GM18526 (cell line): ENCODE data around the gene NPEPL1.

Experiments
- POLR2A ChIP-seq: IDR thresholded peaks from 3 replicates; pipeline ENCODE4 v1.6.1; 2011; ENCODE audit not compliant: insufficient read length; ENCODE audit errors: extremely low read depth

Gene NPEPL1

DNA sequence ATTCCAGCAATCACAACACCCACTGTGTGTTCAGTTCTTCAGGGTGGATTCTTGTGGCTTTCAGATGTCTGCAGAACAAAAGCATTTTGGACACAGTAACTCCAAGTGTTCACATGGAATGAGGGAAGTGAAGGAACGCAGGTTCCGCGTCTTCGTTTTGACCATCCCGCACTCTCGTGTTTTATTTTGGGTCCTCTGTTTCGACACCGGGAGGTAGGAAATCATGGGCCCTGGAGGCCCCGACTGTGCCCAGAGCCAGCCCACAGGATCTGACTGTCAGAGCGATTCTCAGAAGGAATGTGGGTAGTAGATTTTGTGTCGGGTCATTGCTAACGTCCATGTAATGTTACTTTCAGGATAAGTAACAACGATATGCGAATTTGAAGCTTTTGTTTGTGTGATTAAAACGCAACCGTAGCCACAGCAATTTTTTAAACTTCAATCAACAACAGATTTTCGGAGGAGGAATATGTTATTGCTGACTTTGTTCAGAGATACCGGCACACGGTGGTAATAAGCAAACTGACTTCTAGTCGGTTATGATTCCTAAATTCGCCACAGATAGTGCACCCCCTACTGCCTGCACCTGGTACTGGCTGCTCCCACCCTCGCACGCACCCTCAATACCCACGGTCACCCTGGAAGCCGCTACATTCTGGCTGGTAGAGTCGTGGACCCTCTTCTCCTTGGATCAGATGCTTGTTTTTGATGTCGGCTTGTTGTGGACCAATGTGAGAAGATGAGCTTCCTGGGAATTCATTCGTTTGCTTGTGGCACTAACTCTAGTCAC, 10.5 kb downstream of the NPEPL1 start:
- no peak for TF ChIP-seq POLR2A

DNA sequence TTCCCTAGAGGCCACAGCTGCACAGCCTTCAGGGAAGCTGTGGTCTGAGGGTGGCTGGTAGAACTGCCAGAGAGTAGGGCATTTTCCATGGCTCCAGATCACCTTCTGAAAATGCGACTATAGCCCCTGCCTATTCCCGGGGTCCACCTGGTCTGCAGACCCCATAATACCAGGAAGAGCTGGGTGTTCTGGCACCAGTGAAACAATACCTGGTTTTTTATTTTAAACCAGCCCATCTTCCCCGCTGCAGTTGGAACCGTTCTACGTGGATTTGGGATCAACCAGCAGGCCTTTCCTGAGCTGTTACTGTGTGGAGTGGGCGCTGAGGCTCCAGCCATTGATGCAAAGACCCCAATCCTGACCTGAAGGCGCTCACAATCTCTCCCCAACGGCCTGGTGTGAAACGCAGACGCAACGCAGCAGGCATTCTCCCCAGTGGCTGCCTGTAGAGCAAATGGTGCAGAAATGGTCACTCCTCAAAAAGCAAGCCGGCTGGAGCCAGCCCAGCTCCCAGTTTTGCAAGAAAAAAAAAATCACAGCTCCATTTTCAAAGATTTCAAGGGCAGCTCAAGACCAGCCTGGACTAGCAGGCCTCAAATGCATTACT, 11.3 kb downstream of the NPEPL1 start:
- TF ChIP-seq POLR2A = no peak

DNA sequence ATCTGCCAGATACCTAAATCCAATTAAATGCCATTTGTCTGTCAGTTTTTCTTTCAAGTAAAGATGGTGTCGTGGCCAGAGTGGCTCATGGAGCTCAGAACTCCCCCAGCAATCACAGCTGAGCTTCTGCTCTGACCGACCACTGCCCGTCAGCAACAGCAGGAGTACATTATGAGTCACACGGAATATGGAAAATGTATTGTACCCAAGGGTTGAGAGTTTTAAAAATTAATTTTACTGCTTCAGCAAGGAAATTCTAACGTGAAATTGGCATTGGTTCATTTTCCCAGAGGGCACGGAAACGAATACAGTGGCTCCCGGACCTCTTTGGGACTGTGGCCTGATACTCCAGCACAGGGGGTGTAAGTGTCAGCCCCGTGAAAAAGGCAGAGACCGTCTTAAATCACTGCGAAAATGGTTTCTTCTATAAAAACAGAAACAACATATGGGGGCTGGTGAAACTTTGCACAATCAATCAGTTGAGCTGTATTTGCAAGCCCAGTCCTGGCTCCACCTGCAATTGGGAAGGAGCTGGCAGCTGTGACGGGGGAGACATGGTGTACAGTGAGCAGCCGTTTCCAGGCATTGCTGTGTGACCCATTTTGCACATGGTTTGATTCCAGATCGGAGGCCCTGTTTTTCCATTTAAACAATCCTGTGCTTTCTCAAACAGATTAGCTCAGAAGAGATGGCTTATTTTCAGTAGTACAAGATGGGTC, 12.8 kb downstream of the NPEPL1 start:
- no peak for TF ChIP-seq POLR2A

DNA sequence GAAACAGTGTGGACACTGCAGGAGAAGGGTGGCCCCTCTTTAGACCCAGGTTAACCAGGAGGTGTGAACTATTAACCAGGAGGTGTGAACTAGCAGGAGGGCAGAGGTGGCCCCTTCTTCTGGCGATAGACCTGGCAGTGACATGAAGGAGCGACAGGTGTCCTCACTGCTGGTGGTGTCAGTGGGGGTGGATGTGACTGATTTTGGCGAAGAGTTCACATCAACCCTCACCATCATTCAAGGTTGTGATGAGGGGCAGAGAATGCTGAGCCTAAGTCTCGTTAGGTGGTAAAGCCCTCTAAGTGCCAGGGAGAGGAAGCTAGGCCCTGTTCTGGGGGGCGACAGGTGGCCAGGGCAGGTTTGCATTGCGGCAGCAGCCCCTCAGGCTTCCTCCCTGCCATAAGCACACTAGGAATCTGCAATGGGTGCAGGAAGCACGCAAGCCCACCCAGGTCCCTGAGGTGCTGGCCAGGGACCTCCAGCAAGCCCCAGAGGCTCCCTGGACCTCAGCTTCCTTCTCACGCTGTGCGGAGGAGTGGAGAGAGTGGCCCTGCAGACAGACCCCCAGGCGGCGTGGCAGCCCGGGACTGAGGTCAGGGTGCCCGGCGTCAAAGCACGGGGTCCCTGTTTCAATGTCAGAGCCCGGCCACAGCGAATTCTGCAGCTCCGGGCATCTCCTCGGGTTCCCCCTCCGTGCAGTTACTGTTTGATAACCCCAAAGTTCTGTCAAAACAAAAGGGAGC, 13.7 kb downstream of the NPEPL1 start:
- no peak for TF ChIP-seq POLR2A

DNA sequence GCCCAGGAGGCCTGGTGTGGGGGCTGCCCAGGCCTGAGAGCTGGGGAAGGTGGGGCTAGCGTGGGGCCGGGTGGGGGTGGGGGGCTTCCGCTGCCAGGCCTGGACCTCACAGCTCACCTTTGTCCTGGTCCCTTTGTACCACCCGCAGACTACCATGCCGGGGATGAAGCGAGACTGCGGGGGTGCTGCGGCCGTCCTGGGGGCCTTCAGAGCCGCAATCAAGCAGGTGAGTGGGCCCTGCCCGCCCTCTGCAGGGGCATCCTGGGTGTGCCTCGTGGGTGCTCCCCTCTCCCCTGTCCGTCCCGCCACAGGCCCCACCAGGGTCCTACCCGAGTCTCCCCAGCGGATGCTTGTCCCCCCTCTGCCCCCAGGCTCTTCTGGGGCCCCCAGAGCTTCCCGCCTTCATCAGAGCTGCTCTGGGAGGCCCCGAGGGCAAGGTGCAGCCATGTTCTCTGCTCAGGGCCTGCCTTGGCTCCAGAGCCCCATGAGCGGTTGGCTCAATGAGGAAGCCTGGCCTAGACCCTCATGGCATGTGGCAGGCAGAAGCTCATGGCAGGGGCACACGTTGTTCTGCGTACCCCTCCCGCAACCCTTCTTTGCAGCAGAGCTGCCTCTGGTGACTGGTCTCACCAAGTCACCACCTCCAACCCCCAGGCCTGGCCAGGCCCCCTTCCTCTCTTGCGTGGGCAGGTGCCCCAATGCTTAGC, 14.5 kb downstream of the NPEPL1 start:
- TF ChIP-seq POLR2A = no peak

DNA sequence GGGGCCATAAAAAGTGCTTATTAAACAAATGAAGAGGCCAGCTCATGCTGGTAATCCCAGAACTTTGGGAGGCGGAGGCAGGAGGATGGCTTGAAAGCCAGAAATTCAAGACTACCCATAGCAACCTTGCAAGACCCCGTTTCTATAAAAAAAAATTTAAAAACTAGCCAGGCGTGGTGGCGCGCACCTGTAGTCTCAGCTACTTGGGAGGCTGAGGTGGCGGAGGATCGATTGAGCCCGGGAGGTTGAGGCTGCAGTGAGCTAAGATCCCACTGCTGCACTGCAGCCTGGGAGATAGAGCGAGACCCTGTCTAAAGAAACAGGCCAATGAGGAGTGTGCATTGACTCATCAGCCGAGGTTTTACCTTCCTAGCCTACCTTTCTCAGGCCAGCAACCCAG, 15.2 kb downstream of the NPEPL1 start:
- no peak for TF ChIP-seq POLR2A

DNA sequence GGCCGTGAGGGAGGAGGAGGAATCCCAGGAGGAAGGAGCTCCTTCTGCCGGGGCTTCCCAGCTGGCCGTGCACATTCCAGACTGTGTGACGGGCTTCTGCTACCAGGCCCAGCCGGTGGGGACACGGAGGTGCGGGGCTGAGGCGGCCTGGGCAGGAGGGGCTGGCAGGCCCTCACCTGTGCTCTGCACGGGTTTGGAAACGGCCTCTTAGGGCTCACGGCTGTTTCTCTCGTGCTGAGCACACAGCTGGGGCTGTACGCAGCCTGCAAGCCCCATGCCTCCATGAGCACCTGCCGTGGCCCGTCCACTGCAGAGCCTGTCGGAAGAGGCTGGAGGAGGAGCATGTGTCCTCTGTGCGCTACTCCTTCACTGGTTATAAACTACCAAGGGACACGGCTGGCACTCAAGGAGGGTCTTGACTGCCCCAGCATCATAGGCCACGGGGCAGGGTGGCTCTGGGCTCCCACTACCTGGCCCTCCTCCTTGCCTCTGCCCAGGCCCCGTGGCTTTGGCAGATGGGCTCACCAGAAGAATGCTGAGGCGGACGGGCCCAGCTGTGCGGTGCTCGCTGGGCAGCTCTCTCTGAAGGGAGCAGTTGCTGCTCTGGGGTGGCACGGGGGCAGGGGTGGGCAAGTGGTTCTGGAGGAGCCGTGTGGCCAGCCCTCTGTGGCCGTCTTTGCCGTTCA, 15.8 kb downstream of the NPEPL1 start:
- TF ChIP-seq POLR2A = no peak

DNA sequence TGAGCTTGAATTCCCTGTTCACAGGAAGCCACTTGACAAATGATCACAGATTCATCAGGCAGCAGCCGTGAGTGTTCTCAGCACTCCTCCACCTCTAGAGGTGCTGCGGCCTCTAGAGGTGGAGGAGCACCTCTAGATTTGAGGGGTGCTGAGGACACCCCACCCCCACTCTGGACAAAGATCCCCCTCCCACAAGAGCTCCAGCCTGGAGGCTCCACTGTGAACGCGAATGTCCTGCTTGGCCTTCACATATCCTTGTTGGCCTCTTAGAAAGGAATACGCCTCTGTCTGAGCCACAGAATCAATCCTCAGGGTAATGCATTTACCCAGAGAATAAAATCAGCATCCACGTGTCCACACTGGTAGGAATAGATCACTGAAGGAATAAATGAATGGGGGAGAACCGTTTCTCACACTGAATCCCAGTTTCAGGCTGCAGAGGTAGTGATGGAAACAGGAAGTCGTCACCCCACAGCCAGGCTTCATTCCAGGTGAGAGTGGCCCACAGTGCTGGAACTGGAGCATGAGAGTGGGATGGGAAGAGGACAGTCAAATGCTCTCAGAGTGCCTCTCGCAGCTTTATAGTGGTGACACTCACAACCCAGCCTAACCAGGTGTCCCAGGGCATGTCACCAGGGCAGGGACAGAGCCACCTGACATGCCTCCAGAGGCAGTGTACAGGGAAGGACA, 16.6 kb downstream of the NPEPL1 start:
- no peak for TF ChIP-seq POLR2A

DNA sequence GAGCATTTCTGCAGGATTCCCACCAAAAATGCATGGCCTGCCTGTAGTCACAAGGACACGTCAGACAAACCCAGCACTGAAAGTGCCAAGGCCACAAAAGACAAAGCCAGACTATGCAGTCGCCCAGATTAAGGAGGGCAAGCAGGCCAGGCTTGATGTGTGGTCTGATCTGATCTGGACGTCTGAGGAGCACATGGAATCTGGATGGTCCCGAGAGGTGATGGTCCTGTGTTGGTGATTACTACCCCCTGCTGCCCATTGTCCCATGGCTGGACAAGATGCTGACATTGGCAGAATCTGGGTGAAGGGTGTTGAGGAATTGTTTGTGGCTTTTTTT, 17.1 kb downstream of the NPEPL1 start:
- no peak for TF ChIP-seq POLR2A

DNA sequence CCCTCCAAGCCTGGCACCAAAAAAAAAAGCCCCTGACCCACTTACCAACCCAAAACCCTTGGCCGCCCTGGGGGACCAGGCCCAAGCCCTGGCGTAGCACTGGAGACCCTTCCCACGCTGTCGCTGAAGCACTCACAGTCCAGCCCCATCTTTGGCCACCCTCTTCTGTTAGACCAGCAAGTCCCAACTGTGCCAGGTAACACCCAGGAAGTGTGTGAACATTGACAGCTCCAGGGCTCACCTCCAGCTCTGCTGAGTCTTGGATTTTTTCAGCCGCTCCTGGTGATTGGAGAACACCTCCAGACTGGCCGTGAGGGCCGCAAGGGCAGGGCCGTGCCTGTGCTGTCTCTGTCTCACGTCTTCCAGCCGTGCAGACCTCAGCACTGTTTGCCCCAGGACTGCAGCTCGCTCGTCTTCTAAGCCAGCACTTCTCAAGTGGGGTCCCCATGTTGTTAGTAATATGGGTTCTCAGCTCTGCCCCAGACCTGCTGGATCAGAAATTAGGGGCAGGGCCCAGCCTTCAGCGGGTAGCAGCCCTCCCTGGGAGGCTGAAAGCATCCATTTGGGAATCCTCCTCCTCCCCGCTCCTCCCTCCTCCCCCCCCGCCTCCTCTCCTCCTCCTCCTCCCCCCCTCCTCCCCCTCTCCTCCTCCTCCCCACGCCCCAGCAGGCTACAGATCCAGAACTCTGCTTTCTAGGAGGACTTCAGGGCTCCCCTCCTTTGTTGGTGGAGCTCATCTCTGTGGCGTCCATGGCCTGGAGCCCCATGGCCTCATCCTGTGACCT, 18.1 kb downstream of the NPEPL1 start:
- TF ChIP-seq POLR2A = no peak

DNA sequence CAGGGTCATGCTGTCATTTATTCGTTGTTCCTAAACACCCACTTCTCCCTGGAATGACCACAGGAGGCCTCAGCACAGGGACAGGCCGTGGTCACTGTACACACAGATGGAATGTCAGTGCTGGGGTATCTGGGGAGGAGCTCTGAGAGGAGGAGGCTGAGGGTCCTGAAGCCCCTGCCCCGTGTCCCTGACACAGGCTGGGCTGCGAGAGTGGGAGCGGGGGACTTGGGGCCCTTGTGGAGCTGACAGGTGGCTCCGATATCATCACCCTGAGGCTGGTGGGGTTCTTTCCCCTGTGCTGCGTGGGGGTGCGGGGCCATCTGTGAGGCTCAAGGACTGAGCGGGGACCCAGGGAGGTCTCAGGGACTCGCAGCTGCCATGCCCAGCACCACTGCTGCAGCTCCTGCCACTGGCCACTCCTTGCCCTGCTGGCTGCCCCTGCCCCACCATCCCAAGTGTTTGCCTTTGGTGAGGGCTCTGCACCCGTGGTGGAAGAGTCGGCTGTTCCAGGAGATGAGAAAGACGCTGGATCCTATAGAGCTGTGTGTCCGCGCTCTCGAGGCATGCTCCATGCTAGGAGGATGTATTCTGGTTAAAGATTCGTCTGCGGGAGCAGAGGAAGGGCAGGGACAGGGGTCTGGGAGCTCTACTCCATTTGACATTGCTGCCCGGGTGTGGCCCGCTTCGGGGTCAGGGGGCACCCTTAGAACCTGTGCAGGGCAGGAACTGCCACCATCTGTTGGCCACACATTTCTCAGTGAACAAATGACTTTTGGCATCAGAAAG, 18.9 kb downstream of the NPEPL1 start:
- TF ChIP-seq POLR2A = no peak

DNA sequence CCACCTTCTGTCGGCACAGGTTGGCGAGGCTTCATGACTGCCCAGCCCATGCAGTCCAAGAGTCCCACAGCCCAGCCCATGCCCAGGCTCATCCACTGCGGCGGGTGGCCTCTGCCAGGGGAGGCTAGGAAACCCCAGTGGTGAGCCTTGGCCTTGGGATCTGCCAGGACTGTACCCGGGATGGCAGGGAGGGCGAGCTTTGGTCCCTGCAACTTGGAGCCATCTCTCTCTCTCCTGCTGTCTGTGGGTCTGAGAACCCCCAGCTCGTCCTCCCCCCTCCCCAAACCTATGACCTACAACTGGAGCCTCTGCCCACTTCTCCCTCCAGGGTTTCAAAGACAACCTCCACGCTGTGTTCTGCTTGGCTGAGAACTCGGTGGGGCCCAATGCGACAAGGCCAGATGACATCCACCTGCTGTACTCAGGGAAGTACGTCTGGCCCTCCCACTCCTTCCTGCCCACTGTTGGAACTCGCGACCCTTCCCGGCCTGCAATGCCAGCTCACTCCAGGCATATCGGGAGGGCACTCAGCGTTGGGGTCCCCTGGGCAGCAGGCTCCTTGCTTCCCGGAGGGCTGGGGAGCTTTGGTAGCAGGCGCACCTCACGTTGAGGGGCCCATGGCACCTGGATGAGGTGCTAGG, 19.7 kb downstream of the NPEPL1 start:
- TF ChIP-seq POLR2A = no peak
